ENCODE data around the gene MYO16. TPM values are rescaled to one million over a fixed set of nuclear protein-coding genes. Genes with fewer than 3 reads are reported as not detected.

Gene MYO16
- total and polyA plus RNA-seq, 2 donors (not counting 1 experiment from before 2014, with no cell fraction given): under 0.01 to 0.01 TPM

DNA sequence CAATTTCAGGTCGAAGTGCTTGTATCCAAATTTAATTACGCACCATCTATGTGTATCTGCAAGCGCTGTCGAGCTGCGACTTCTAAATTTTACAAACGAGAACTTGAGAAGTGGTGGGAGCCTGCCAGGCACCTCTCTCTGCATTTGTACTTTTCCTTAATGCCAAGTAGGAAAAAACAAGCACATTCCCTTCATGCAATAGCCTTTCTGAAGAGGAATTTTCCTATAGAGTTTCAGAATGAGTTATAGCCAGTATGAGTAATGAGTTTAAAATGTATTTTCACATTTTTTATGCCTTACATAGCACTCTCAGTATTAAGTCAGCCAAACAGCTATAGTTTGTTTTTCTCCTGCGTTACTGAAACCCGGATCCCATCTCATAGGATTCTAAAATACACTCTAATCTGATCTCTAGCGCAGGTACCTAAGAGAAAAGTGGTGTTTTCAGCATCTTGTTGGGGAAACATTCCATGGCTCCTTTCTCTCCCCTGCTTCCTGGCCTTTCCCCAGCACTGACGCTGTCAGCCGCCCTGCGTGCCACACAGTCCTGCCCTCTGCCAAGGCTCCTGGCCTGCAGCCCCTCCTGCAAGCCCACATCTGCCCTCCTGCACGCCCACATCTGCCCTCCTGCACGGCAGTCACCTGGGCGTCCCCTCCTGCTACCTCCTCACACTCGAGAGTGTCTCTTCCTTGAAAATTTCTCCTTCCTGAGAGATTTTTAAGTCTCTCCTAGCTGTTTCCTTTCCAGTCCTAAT lies 526.9 kb downstream of the MYO16 start:
- no peaks in the 10 kb centered on the region for H3K79me2 ChIP-seq (ENCODE audit: control insufficient read depth, insufficient read depth, low read length)
- no peaks in the 10 kb centered on the region for H4K20me1 ChIP-seq (ENCODE audit: control insufficient read depth, extremely low read depth, insufficient read depth, low read length)
- peaks cover 13% of the 10 kb centered on the region for H3K4me1 ChIP-seq (ENCODE audit: control insufficient read depth, extremely low read depth, insufficient read depth, low read length)
- no peaks in the 10 kb centered on the region for H3K9me3 ChIP-seq (ENCODE audit: control insufficient read depth, insufficient read depth, low read depth, low read length)
- H3K9ac ChIP-seq (ENCODE audit: insufficient read depth, low read length): peak overlapping the region; percentile 1
- TF ChIP-seq, protein P1, sequence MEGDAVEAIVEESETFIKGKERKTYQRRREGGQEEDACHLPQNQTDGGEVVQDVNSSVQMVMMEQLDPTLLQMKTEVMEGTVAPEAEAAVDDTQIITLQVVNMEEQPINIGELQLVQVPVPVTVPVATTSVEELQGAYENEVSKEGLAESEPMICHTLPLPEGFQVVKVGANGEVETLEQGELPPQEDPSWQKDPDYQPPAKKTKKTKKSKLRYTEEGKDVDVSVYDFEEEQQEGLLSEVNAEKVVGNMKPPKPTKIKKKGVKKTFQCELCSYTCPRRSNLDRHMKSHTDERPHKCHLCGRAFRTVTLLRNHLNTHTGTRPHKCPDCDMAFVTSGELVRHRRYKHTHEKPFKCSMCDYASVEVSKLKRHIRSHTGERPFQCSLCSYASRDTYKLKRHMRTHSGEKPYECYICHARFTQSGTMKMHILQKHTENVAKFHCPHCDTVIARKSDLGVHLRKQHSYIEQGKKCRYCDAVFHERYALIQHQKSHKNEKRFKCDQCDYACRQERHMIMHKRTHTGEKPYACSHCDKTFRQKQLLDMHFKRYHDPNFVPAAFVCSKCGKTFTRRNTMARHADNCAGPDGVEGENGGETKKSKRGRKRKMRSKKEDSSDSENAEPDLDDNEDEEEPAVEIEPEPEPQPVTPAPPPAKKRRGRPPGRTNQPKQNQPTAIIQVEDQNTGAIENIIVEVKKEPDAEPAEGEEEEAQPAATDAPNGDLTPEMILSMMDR (conservative IDR thresholded peaks at IDR 0.05 in 1 of 2, IDR thresholded peaks at IDR 0.05 in 1 of 2; ENCODE audit: low read depth in 1 of 2, low read length in 2 of 2): no peak
- TF ChIP-seq EZH2 (IDR thresholded peaks at IDR 0.05; ENCODE audit: low read length, missing control alignments): no peak
- H3K4me2 ChIP-seq (ENCODE audit: extremely low read depth, insufficient read depth, low read length): peak overlapping the region; percentile 86
- H3K27ac ChIP-seq (ENCODE audit: insufficient read depth, low read length): peak overlapping the region; percentile 64
- no peaks in the 10 kb centered on the region for H3K36me3 ChIP-seq (ENCODE audit: control insufficient read depth, insufficient read depth, low read length)
- no peaks in the 10 kb centered on the region for H3K27me3 ChIP-seq (ENCODE audit: control insufficient read depth, insufficient read depth, low read length)
- H3K4me3 ChIP-seq (replicated peaks in 1 of 4; ENCODE audit: control extremely low read depth in 1 of 4, insufficient read depth in 1 of 4, low read depth in 3 of 4, low read length in 4 of 4): no peak overlapping the region
- peak; percentile 89 to 93 for DNase-seq (ENCODE audit: low read depth in 2 of 2)
- H2AFZ ChIP-seq (ENCODE audit: low read length): peak overlapping the region; percentile 65

GRCh38 chr13:109157275-109157674 lies 527.9 kb downstream of the MYO16 start:
- Histone ChIP-seq H3K4me3 (replicated peaks in 1 of 4; ENCODE audit: control extremely low read depth in 1 of 4, insufficient read depth in 1 of 4, low read depth in 3 of 4, low read length in 4 of 4) (no peak overlapping the region), H3K4me2 (ENCODE audit: extremely low read depth, insufficient read depth, low read length) (no peak overlapping the region), H3K9me3 (ENCODE audit: control insufficient read depth, insufficient read depth, low read depth, low read length) (no peaks in the 10 kb centered on the region), H3K27me3 (ENCODE audit: control insufficient read depth, insufficient read depth, low read length) (no peaks in the 10 kb centered on the region), H3K27ac (ENCODE audit: insufficient read depth, low read length) (peak overlapping the region; percentile 64), H3K36me3 (ENCODE audit: control insufficient read depth, insufficient read depth, low read length) (no peaks in the 10 kb centered on the region), H3K79me2 (ENCODE audit: control insufficient read depth, insufficient read depth, low read length) (no peaks in the 10 kb centered on the region), H4K20me1 (ENCODE audit: control insufficient read depth, extremely low read depth, insufficient read depth, low read length) (no peaks in the 10 kb centered on the region), H2AFZ (ENCODE audit: low read length) (no peak overlapping the region), H3K9ac (ENCODE audit: insufficient read depth, low read length) (no peak overlapping the region), H3K4me1 (ENCODE audit: control insufficient read depth, extremely low read depth, insufficient read depth, low read length) (peaks cover 13% of the 10 kb centered on the region)
- TF ChIP-seq, protein P1 (conservative IDR thresholded peaks at IDR 0.05 in 1 of 2, IDR thresholded peaks at IDR 0.05 in 1 of 2; ENCODE audit: low read depth in 1 of 2, low read length in 2 of 2): no peak
- TF ChIP-seq EZH2 (IDR thresholded peaks at IDR 0.05; ENCODE audit: low read length, missing control alignments): no peak
- no peak for DNase-seq (ENCODE audit: low read depth in 2 of 2)

- no peaks in the 10 kb centered on the region for H3K9me3 ChIP-seq (ENCODE audit: control insufficient read depth, insufficient read depth, low read depth, low read length)
- no peak overlapping the region for H3K27ac ChIP-seq (ENCODE audit: insufficient read depth, low read length)
- no peaks in the 10 kb centered on the region for H3K27me3 ChIP-seq (ENCODE audit: control insufficient read depth, insufficient read depth, low read length)
- H3K79me2 ChIP-seq (ENCODE audit: control insufficient read depth, insufficient read depth, low read length): no peaks in the 10 kb centered on the region
- no peak for DNase-seq (ENCODE audit: low read depth in 2 of 2)
- H4K20me1 ChIP-seq (ENCODE audit: control insufficient read depth, extremely low read depth, insufficient read depth, low read length): no peaks in the 10 kb centered on the region
- no peak overlapping the region for H3K4me2 ChIP-seq (ENCODE audit: extremely low read depth, insufficient read depth, low read length)
- no peaks in the 10 kb centered on the region for H3K36me3 ChIP-seq (ENCODE audit: control insufficient read depth, insufficient read depth, low read length)
- no peak overlapping the region for H2AFZ ChIP-seq (ENCODE audit: low read length)
- no peak for TF ChIP-seq EZH2 (IDR thresholded peaks at IDR 0.05; ENCODE audit: low read length, missing control alignments)
- TF ChIP-seq, protein P1 (conservative IDR thresholded peaks at IDR 0.05 in 1 of 2, IDR thresholded peaks at IDR 0.05 in 1 of 2; ENCODE audit: low read depth in 1 of 2, low read length in 2 of 2): no peak
- H3K4me3 ChIP-seq (replicated peaks in 1 of 4; ENCODE audit: control extremely low read depth in 1 of 4, insufficient read depth in 1 of 4, low read depth in 3 of 4, low read length in 4 of 4): no peak overlapping the region
- no peak overlapping the region for H3K9ac ChIP-seq (ENCODE audit: insufficient read depth, low read length)
- H3K4me1 ChIP-seq (ENCODE audit: control insufficient read depth, extremely low read depth, insufficient read depth, low read length): peaks cover 13% of the 10 kb centered on the region
These were observed 529.0 kb downstream of the MYO16 start for GRCh38 chr13:109158383-109158782.
